SU-DHL-6 (cell line): Measurements from ENCODE around the gene ARHGEF19.
A peak's percentile ranks its signal among the peaks of the same experiment; 100 is the strongest.

ENCODE experiments used
- H2AFZ ChIP-seq: fragments of 200-600 bp; sonication (generic); 2 replicates; pipeline ENCODE4 v1.6.1; 2014; ENCODE audit warnings: low read depth, mild to moderate bottlenecking, moderate library complexity, mixed read lengths, antibody characterized with exemption, low read length; ENCODE audit not compliant: severe bottlenecking
- H3F3A ChIP-seq: fragments of 200-600 bp; shearing (Covaris generic); 2 replicates; pipeline ENCODE4 v1.6.0; 2016; ENCODE audit warnings: antibody characterized with exemption, mild to moderate bottlenecking; ENCODE audit not compliant: insufficient read depth
- H3K27ac ChIP-seq: fragments of 200-600 bp; sonication (generic); 2 replicates; pipeline ENCODE4 v1.5.1; 2016; ENCODE audit warnings: low read depth, mild to moderate bottlenecking, low read length, moderate library complexity, mixed read lengths
- H3K27me3 ChIP-seq: fragments of 200-600 bp; sonication (generic), shearing (Covaris generic); 2 replicates; pipeline ENCODE4 v1.6.0; 2014; ENCODE audit warnings: mild to moderate bottlenecking, low read length
- H3K36me3 ChIP-seq: fragments of 200-600 bp; sonication (generic); 2 replicates; pipeline ENCODE4 v1.6.1; 2014; ENCODE audit warnings: mild to moderate bottlenecking, low read length, mixed read lengths
- H3K4me2 ChIP-seq: fragments of 300-600, 200-600 bp; shearing (Covaris generic), sonication (generic); 2 replicates; pipeline ENCODE4 v1.6.0; 2014; ENCODE audit warnings: low read length, low read depth, mild to moderate bottlenecking; ENCODE audit not compliant: poor library complexity, severe bottlenecking
- H3K4me3 ChIP-seq: fragments of 200-600 bp; sonication (generic); 2 replicates; pipeline ENCODE4 v1.5.1; 2014; ENCODE audit warnings: antibody characterized with exemption, low read length, mild to moderate bottlenecking, mixed read lengths; ENCODE audit not compliant: insufficient read depth, poor library complexity, severe bottlenecking
- H3K79me2 ChIP-seq: fragments of 200-600 bp; sonication (generic); 2 replicates; pipeline ENCODE4 v1.6.1; 2014; ENCODE audit warnings: mild to moderate bottlenecking, low read length, moderate library complexity; ENCODE audit not compliant: insufficient read depth
- H3K9ac ChIP-seq: fragments of 200-600 bp; sonication (generic); 2 replicates; pipeline ENCODE4 v1.7.0; 2014; ENCODE audit warnings: mild to moderate bottlenecking, low read length
- H3K9me2 ChIP-seq: fragments of 200-600 bp; sonication (generic); replicated peaks from 2 replicates; pipeline ENCODE4 v1.6.1; 2014; ENCODE audit warnings: low read length; ENCODE audit not compliant: insufficient read depth
- H3K9me3 ChIP-seq: fragments of 200-600 bp; sonication (generic); 2 replicates; pipeline ENCODE4 v1.6.1; 2014; ENCODE audit warnings: low read length, mixed read lengths; ENCODE audit not compliant: insufficient read depth
- H4K20me1 ChIP-seq: fragments of 200-600 bp; sonication (generic); 2 replicates; pipeline ENCODE4 v1.6.1; 2014; ENCODE audit warnings: low read depth, mild to moderate bottlenecking, antibody characterized with exemption, low read length, moderate library complexity, mixed read lengths
- CTCF ChIP-seq: fragments of 200-600 bp; sonication (generic); IDR thresholded peaks from one replicate; pipeline ENCODE4 v1.5.1; 2017; ENCODE audit warnings: antibody characterized with exemption, mild to moderate bottlenecking, low read length, moderate library complexity; ENCODE audit not compliant: insufficient read depth, poor library complexity, severe bottlenecking
- EZH2phosphoT487 ChIP-seq: fragments of 200-600 bp; sonication (generic), shearing (Covaris generic); conservative IDR thresholded peaks from 2 replicates; pipeline ENCODE4 v1.6.1; 2018; ENCODE audit warnings: mild to moderate bottlenecking, antibody characterized with exemption, low read length, moderate library complexity, mixed read lengths

Gene ARHGEF19

GRCh38 chr1:16243936-16244649 lies 31.6 kb upstream of the ARHGEF19 start:
- H3K36me3 ChIP-seq: no peaks in the 10 kb centered on the region
- H3K79me2 ChIP-seq: no peaks in the 10 kb centered on the region
- 0 out of 2 replicates have a peak, but pooled peaks cover 2% of the 10 kb centered on the region for H3F3A ChIP-seq
- H3K9me2 ChIP-seq: no peaks in the 10 kb centered on the region
- no peak overlapping the region for H3K4me2 ChIP-seq
- no peaks in the 10 kb centered on the region for H4K20me1 ChIP-seq
- H3K9me3 ChIP-seq: no peaks in the 10 kb centered on the region
- H3K27me3 ChIP-seq: no peaks in the 10 kb centered on the region
- H3K4me3 ChIP-seq: no peak overlapping the region
- H3K9ac ChIP-seq: no peak overlapping the region
- H2AFZ ChIP-seq: no peak overlapping the region
- H3K27ac ChIP-seq: no peak overlapping the region
- TF ChIP-seq CTCF (peak; percentile 63), EZH2phosphoT487 (no peak)

GRCh38 chr1:16243215-16243610 lies 30.8 kb upstream of the ARHGEF19 start:
- no peaks in the 10 kb centered on the region for H3K36me3 ChIP-seq
- TF ChIP-seq CTCF (no peak), EZH2phosphoT487 (no peak)
- no peak overlapping the region for H3K27ac ChIP-seq
- no peak overlapping the region for H2AFZ ChIP-seq
- no peaks in the 10 kb centered on the region for H4K20me1 ChIP-seq
- H3K4me3 ChIP-seq: no peak overlapping the region
- H3K79me2 ChIP-seq: no peaks in the 10 kb centered on the region
- H3F3A ChIP-seq: no peaks in the 10 kb centered on the region
- no peaks in the 10 kb centered on the region for H3K9me3 ChIP-seq
- no peak overlapping the region for H3K9ac ChIP-seq
- no peak overlapping the region for H3K4me2 ChIP-seq
- no peaks in the 10 kb centered on the region for H3K27me3 ChIP-seq
- no peaks in the 10 kb centered on the region for H3K9me2 ChIP-seq

- no peaks in the 10 kb centered on the region for H3K9me2 ChIP-seq
- H3K4me2 ChIP-seq: no peak overlapping the region
- H3K4me3 ChIP-seq: no peak overlapping the region
- no peaks in the 10 kb centered on the region for H3K79me2 ChIP-seq
- no peaks in the 10 kb centered on the region for H3K36me3 ChIP-seq
- no peaks in the 10 kb centered on the region for H4K20me1 ChIP-seq
- no peak overlapping the region for H3K9ac ChIP-seq
- H3K9me3 ChIP-seq: no peaks in the 10 kb centered on the region
- TF ChIP-seq EZH2phosphoT487: no peak
- no peak for TF ChIP-seq CTCF
- H2AFZ ChIP-seq: no peak overlapping the region
- no peak overlapping the region for H3K27ac ChIP-seq
- no peaks in the 10 kb centered on the region for H3F3A ChIP-seq
- no peaks in the 10 kb centered on the region for H3K27me3 ChIP-seq
Measured at GRCh38 chr1:16242556-16243214, 30.2 kb upstream of the ARHGEF19 start.
